Anterior cingulate cortex (tissue), 58 donors: ENCODE results near the gene ATP2C1.
A peak's percentile ranks its signal among the peaks of the same experiment; 100 is the strongest.
"Not testable (repeated sequence)": the region's sequence is repeated elsewhere in the genome, so short reads cannot be mapped to it uniquely, and the experiment has no call there.

Experiments used
- DNase-seq, 58 donors: peaks; one replicate each; lab custom pipeline; 2025; lab: John Stamatoyannopoulos, UW

ATP2C1 gene, protein sequence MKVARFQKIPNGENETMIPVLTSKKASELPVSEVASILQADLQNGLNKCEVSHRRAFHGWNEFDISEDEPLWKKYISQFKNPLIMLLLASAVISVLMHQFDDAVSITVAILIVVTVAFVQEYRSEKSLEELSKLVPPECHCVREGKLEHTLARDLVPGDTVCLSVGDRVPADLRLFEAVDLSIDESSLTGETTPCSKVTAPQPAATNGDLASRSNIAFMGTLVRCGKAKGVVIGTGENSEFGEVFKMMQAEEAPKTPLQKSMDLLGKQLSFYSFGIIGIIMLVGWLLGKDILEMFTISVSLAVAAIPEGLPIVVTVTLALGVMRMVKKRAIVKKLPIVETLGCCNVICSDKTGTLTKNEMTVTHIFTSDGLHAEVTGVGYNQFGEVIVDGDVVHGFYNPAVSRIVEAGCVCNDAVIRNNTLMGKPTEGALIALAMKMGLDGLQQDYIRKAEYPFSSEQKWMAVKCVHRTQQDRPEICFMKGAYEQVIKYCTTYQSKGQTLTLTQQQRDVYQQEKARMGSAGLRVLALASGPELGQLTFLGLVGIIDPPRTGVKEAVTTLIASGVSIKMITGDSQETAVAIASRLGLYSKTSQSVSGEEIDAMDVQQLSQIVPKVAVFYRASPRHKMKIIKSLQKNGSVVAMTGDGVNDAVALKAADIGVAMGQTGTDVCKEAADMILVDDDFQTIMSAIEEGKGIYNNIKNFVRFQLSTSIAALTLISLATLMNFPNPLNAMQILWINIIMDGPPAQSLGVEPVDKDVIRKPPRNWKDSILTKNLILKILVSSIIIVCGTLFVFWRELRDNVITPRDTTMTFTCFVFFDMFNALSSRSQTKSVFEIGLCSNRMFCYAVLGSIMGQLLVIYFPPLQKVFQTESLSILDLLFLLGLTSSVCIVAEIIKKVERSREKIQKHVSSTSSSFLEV

DNA sequence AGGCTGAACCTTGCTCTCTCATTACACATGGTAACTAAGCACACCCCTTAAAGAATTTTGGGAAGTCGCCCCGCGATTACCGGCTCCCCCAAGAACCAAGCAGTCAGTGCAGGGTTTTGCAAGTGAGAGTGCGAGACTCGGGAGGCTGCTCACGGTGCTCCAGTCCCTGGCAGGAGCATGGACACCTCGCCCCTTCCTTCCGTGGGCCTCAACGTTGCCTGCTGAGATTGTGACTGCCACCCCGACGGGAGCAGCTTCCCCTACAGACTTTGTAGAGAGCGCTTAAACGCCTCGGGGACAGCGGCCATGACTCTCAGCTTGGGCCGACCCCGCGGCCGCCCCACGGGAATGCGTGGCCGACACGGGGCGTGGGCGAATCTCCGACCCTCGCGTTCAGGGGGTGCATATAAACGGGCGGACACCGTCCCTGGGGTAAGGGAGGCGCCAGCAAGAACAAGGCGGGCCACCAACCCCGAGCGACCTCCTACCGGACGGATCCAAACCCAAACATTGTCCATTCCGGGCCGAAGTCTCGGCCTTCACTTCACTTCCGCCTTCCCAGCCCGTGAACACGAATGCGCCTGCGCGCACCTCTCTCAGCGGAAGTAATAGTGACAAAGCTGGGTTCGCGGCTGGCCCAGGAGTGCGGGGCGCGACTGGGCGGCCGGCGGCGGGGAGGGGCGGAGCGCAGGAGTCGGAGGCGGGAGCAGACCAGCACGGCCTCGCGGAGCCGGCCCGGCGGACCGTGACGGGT is at the start of gene ATP2C1:
ATP2C1 (plus strand) TSS at position 709 of the 754 bp plus-strand sequence. CDS start 686 bp downstream, outside the sequence.
- DNase-seq: peak; percentile 62 to 98 (median 90)

DNA sequence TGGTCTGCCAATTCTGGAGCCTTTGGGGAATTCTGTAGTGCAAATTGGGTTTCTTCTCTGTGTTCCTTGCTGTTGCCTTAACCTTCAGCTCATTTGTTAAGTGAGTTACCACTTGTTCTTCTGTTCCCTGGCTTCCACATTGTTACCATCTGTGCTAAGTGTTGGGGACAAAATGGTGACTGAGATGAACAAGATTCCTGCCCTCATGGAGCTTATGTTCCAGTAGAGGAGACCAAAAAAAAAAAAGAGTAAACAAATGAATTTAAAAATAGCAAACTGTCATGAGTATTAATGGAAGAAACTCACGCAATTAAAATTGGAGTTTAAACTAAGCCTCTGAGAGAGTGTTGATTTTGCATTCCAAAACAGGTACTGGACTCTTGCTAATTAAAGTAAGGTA is 49.4 kb upstream of the ATP2C1 start:
- DNase-seq: no peak

DNA sequence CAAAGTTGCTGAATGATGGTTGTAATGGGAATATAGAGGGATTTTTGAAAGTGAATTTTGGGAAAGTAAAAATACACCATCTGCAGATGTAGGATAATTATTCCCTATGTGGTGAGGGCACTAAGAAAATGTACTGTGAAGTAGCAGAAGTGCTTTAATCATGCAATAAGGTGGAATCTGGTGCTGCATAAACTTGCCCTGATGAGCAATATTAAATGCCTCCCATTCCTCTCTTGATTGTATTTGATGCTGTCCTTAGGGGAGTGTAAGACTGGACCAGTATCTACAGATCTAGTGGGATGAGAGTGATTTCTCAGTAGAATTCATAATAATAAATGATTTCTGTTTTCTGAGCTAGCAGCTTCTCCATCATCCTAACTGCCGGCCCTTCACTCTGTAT is 47.7 kb upstream of the ATP2C1 start:
- no peak for DNase-seq

DNA sequence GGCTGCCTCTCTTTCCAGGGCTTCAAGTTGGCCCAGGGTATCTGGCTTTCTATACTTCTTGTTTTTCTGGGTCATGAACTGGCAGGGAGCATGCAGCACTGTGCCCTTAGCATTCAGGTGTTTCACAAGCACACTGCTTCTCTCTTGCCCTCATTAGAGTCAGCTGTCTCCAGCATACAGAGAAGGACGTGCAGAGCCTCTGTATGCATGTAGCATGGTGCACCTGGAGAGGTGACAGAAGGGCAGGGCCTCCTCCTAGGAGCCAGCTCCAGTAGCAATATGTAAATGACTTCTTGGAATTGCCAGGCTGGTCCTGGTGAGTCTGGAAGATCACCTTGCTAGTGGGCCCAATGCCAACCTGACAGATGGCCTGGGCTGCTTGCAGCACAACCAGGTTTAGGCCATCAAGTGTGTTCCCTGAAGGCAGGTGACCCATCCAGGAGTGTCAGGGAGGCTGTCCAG is 44.8 kb upstream of the ATP2C1 start:
- DNase-seq: peak in 2 of 58 donors; percentile 2 to 4

DNA sequence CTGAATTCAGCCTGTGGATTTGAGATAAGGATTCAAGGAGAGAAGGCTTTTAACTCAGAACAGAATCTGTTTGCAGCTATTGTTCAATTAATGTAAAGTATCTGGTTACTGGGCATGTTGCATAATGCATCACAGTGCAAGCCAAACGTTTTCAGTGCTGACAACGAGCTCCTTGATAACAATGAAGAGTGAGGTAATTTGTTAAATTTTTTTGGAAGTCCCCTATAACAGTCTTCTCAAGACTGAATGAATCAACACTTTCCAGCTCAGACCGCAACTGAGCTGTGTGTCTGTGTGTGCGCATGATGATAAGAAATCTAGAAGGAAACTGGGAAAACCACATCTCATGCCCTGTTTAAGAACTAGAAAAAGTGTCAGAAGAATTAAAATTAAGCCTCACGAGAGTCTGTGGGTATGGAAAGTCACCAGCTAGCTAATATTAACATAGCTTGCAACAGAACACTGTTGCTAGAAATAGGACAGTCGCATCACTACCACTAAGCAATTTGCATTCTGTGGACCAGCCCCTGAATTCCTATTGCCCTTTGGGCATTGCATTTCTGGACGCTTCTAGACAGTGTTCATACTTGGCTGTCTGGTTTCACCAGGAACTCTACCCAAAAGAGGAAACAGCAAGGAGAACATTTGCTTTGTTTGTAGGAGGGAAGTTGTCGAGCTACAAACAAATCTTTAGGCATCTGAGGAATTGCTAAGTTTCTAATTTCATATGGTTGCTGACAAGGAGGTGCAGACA is 43.7 kb upstream of the ATP2C1 start:
- peak in 9 of 58 donors; percentile 6 to 73 (median 26) for DNase-seq

DNA sequence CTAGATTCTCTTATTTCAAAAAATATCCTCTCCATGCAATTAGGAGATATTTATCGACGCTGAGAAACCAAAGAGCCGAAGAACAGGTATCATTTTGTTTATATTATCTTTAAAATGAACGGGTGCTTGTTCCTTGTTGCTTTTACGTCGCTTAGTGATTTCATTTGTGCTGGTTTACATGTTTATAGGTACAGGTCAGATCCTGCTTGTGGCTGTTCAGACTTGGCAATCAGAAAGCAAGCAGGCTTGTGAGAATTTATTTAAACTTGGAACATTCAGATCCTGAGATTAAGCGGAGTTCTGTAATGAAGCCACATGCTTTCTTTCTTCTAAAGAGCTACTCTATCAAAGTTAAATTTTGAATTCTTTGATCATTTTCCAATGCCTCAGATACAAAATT is 43.0 kb upstream of the ATP2C1 start:
- DNase-seq: no peak

DNA sequence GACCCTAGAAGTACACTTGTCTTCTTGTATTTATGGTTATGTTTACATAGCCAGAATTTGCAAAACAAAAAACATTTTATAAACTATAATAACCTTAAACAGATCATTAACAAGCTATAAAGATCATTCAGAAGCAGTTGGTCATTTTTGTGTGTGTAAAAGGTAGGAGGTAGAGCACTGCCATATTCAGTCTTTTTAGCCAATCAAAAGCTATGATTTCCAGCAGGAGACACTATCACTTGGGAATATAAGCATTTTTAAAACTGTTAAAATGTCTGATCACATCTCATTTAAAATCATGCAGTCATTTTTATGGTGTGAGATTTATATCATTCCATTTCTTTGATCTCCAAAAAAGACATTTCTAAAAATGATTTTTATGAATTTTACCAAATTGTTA is 42.6 kb upstream of the ATP2C1 start:
- DNase-seq: no peak

DNA sequence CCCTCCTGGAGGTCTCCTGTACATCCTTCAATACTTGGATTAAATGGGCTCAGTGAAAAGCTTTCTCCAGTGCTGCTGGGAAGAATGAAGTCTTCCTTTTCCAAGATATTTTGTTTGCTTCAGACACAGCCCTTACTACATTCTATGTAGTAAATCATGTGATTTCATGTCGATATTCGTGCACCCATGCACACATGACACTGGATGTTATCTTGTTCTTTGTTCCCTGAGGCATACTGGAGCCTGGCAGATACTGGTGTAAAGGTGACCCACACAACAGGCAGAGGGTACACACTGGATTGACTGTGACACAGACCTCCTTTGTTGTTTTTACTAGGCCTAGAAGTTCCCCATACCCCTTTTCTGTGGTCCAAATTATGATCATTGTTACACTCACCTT is 40.3 kb upstream of the ATP2C1 start:
- DNase-seq: no peak

DNA sequence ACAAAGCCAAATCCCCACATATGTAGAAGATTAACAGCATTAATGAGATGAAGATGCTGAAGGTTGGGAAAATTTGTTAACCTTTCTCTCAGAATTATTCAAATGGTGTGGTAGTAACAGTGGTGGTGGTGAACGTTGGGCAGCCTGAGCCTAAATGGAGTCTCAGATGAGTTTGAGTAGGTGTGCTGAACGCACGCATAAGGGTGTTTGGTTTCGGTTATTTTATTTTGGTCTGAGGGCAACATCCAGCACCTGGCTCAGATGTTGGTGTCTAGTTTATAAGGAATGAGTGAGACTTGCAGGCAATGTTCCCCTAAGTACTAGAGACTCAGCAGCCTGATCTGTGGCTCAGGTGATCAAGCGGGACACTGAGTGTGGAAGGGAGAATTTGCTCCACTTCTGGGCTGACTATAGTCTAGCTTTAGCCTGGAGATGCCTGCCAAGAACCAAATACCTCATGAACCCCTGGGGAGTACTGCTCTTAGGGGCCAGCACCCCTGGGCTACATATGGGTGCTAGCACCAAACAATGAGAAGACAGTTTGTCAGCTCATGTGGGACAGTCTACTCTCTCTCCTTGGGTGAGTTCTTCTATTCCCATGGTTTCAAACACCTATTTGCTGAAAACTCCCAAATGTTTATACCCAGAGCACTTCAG is 39.5 kb upstream of the ATP2C1 start:
- no peak for DNase-seq

DNA sequence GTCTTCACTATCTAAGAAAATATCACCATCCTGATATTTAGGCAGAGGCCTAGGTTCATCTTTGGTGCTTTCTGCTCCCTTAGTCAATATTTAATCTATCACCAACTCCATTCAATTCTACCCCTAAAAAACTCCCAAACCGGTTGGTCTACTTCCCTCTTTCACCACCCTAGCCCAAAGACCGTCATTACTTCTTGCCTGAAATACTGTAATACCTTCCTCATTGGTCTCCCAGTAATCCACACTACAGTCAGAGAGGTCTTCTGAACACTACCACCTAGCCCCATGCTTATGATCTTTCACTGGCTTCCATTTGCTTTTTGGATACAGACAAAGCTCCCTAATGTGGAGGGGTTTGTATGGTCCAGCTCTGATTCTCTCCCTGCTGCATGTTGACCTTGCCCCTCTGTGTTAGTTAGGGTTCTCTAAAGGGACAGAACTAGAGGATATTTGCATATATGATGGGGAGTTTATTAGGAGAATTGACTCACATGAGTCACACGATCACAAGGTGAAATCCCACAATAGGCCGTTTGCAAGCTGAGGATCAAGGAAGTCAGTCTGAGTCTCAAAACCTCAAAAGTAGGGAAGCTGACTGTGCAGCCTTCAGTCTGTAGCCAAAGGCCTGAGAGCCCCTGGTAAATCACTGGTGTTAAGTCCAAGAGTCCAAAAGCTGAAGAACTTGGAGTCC is 36.4 kb upstream of the ATP2C1 start:
- no peak for DNase-seq

DNA sequence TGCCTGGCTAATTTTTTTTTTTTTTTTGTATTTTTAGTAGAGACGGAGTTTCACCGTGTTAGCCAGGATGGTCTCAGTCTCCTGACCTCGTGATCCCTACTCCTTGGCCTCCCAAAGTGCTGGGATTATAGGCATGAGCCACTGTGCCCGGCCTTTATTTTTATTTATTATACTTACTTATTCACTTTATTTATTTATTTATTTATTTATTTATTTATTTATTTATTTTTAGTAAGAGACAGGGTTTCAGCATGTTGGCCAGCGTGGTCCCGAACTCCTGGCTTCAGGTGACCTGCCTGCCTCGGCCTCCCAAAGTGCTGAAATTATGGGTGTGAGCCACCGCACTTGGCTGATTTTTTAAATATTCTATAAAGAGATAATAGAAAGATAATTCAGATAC is 31.8 kb upstream of the ATP2C1 start:
- not testable (repeated sequence) for DNase-seq

DNA sequence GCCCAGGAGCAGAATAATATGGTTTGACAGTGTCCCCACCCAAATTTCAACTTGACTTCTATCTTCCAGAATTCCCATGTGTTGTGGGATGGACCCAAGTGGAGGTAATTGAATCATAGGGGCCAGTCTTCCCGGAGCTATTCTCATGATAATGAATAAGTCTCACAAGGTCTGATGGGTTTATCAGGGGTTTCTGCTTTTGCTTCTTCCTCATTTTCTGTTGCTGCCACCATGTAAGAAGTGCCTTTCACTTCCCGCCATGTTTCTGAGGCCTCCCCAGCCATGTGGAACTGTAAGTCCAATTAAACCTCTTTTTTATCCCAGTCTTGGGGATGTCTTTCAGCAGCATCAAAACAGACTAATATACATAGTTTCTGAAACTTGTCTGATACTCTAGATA is 28.4 kb upstream of the ATP2C1 start:
- no peak for DNase-seq

DNA sequence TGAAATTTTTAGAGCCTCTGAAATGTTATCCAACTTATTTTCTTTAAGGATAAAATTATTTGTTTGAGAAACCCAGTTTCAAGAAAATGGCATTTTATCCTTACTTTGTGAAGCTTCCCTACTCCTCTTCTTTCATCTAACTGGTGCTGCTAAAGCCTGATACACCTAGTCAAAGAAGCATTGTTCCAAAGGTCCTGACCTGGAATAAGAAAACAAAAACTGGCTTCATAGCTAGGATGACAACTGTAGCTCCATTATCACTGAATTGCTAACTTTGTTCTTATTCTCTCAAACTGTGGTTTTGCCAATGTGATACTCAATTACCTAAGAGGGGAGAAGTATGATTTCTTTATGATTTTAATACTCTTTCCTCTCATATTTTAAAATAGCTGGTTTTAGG is 27.6 kb upstream of the ATP2C1 start:
- no peak for DNase-seq

DNA sequence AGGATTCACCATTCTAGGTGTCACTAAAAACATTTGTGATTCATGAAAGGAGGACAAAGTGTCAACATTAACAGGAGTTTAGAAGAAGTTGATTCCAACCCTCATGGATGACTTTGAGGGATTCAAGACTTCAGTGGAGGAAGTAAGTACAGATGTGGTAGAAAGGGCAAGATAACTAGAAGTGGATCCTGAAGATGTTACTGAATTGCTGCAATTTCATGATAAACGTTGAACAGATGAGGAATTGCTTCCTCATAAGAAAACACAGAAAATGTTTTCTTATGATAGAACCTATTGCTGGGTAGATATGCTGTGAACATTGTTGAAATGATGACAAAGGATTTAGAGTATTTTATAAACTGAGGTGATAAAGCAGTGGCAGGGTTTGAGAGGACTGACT is 23.5 kb upstream of the ATP2C1 start:
- DNase-seq: no peak

DNA sequence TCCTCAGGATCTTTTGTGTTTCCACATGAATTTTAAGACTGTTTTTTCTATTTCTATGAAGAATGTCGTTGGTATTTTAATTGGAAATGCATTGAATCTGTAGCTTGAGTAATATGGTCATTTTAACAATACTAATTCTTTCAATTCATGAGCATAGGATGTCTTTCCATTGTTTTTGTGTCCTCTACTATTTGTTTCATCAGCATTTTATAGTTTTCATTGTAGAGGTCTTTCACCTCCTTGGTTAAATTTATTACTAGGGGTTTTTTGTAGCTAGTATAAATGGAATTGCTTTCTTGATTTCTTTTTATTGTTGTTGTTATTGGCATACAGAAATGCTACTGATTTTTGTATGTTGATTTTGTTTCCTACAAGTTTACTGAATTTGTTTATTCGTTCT is 17.3 kb upstream of the ATP2C1 start:
- no peak for DNase-seq

DNA sequence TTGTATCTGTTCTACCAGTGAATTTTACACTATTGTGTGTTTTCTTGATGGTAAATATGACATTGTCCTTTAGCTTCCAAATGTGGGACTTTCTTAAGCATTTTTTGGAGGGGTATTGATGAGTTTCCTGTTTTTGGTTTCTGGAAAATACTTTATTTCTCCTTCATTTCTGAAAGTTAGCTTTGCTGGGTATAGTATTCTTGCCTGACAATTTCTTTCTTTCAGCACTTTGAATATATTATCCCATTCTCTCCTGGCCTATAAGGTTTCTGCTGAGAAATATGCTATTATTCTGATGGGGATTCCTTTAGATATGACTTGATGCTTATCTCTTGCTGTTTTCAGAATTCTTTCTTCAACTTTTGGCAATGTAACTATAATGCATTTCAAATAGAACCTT is 15.4 kb upstream of the ATP2C1 start:
- no peak for DNase-seq

DNA sequence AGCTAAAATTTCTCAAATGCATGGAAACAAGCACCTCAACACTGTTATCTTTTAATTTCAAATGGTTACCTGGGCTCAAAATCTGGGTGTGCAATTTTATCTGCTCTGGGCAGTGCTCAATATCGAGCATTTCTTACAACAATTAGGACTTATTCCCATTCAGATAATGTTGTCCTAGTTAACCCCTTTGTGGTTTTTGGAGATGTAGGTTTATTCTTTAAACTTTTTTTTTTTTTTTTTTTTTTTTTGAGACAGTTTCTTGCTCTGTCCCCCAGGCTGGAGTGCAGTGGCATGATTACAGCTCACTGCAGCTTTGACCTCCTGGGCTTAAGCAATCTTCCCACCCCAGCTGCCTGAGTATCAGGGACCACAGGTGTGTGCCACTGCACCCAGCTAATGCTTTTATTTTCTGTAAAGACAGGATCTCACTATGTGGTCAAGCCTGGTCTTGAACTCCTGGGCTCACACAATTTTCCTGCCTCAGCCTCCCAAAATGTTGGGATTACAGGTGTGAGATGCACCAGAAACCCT is 4.4 kb upstream of the ATP2C1 start:
- DNase-seq: no peak

DNA sequence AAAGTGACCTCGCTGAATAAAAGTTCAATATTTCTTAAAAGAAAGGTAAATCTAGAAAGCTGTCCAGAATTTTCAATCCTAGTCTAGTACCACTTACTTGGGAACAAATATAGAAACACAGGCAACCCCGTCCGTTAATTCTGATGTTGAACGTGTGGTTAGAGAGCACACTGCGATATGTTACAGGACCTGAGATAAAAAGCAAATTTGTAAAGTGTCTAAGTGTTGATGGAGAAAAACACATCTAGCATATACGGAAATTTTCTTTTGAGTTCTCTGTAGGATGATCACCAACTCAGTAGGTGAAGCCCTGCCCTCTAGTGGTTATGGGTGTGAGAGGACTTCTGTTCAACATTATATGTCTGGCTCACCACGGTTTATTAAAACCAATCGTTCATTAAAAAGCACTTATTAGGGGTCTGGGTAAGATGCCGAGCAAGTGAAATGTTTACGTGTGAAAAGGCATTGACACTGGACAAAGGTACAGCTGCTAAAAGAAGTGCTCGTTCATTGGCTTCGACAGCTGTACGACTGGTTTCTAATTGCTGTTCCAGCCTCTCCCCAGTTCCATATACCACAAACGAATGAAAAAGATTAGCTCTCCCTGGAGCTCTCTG is 1.0 kb upstream of the ATP2C1 start:
- DNase-seq: peak in 53 of 58 donors; percentile 6 to 89 (median 65)
